Activated naive CD4-positive, alpha-beta T cell treated with Interleukin-2 at 50 U/mL for 16 hours (primary cell): ENCODE results near the gene KRTAP10-1.

Experiments
- DNase-seq: peaks from one replicate; pipeline ENCODE4 v3.0.0-alpha.2; 2020

The KRTAP10-1 gene

DNA sequence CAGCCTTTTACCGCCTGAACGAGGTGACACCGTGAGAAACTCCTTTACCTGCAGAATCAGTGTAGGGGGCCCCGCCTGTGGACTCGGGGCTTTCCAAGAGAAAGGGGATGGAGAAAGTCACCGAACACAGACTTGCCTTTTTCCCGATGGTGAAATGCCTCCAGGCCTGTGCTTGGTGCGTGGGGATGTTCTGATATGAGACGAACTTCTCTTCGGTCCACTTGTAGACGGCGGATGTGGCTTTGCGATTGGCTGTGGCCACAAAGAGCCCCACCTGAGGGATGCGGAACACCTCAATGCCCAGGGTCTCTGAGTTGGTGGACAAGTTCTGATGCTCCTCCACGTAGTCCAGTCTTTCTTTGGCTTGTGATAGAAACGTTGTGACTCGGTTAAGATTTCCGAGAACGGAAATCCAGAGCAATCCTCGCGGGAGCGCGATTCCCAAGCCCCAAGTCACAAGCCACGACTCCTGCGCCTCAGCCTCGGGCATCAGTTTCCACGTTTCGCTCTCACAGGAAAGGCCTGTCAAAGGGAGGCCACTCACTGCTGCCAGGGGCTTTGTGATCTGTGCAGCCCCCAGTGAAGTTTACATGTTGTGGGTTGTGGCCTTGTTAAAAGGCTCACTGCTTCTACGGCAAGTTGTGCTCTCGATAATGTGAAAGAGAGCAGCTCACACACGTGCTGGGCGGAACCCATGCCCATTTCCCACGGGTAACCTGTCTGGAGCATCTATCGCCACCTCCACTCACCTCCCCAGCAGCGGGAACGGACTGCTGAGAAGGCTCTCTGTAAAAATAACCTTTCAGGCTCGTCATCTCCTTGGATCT, 12.6 kb downstream of the KRTAP10-1 start:
- no peak for DNase-seq

DNA sequence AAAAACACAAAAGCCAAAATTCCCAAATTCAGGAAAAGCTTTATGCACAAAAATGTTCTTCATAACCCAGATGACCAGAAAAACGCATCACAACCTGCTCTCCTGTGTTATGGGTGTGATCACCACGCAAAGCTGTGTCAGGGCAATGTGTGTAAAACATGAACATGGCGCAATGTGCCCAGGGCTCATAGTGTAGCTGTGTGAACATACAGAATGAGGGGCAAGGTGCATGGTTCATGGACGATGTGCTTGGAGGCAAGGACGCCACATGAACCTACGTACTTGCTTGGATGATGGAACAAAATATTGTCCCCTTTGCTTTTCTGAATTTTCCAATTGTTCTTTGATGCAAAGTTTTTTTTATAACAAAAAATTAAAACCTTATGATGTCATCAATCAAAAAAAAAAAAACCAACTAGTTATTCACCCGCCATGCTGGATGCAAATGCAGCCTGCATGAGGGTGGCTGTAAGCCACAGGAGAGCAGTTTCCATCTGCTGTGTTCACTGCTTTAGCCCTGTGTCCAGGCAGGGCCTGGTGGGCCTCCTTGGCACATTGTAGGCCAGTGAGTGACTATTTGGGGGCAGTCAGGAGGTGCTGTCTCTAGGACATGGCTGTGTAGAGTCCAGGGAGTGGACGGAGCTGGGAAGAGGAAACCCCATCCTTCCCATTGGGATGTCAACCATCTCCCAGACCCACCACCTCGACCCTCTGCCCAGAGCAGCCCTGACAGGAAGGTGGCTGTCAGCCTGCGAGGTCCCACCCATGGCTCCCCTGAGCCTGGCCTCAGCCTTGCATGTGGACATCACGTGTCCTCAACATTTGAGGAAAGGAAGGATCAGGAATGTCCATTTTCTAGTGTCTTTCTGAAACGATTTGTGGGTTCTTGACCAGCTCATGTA, 13.6 kb downstream of the KRTAP10-1 start:
- no peak for DNase-seq

DNA sequence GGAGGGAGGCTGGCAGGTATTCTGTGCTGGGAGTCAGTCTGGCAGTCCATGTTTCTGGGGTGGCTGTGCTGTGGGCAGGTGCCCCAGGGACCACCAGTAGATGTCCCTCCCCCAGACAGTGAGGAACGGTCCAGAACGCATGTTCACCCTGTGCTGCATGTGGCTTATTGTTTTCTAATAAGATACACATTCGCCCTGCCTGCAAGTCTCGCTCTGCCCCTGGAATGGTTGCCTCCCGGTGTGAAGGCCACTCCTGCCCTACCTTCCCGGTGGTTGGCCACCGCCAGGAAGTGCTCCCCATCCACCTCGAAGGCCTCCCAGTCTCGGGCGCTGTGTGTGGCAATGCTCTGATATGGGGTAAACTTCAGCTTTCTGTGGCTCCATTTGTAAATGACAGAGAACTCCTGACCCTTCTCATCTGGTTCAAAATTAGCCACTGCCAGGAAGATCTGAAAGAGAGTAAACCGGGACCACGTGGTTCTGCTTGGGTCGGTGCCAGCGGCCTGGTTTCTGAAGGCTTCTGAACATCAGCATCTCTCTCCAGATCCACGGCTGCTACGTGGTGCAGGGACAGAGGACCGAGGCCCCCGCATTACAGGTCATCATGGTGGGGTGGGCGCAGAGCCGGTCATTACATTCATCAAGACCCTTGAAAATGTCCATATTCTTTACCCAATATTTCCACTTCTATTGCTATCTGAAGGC, 14.5 kb downstream of the KRTAP10-1 start:
- no peak for DNase-seq

- no peak for DNase-seq
These were observed 15.3 kb downstream of the KRTAP10-1 start for GRCh38 chr21:44524414-44525371.

- DNase-seq = no peak
These were observed 16.2 kb downstream of the KRTAP10-1 start for GRCh38 chr21:44523567-44524413.

GRCh38 chr21:44522753-44523204, 17.2 kb downstream of the KRTAP10-1 start:
- peak; percentile 0 for DNase-seq

GRCh38 chr21:44521928-44522752, 17.9 kb downstream of the KRTAP10-1 start:
- no peak for DNase-seq

DNA sequence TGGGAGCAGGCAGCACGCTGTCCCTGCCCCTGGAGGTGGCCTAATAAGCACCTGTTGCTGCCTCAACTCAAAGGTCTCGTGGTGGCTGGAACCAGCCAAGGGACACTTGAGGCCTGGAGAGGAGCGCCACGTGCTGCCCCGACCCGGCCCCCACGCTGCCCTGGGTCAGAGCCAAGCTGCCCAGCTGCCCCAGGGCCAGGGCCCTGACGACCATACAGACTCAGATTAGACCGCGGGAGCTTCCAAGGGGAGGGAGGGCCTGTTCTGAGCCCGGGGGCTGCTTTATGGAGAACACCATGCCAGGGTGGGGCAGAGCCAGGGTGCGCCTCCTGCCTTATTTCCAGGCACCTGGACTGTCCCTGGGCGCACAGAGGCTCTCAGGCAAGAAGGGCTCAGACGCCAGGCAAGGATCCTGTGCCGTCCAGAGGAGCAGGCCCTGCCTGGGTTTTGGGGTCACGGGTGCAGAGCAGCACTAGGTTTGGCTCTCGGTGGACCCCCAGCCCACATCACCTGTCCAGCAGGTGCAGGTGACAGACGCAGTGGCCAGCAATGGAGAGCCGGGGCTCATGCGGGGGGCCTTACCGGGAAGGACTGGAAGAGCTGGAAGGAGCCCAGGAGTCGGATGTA, 18.6 kb downstream of the KRTAP10-1 start:
- DNase-seq = no peak

DNA sequence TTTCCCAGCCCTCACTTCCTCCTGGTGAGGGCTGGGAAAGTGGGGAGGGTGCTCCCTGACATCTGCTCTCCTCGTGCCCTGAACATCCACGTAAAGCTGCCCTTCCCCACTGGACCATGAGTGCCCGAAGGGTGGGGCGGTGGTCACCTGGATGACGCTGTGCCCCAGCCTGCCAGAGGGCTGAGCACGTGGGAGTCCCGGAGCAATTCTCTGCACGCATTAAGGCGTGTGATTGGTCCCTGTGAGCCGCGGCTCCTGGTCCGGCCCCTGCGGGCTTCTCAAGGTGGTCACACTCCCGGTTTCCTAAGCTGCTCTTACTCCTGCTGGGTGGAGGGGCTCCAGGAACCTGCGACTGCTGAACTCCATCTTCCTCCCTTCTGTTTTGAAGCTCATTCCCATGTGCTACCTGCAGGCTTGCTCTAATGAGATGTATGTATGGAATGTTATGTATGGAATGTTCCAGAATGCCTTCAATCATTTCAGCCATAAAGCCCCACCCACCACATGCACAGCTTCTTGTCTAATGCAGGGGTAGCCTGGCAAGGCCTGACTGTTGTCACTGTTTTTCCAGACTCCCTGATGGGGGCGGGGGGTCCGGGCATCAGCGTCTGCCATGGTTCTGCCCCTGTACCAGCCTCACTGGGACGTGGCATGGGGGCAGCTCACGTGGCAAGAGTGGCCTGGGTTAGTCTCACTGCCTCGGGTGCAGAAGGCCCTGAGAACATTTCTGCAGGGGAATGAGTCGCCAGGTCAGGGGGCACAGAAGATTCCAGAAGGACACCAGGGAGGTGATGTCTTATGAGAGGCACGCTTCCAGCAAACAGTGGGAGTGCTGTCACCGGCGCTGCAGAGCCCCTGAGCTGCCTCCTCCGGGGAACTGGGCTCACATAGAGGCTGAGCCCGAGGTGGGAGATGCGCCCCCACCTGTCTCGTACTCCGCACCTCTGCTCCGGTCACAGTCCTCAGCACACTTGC, 19.4 kb downstream of the KRTAP10-1 start:
- no peak for DNase-seq

- no peak for DNase-seq
These were observed 20.4 kb downstream of the KRTAP10-1 start for GRCh38 chr21:44519346-44520325.

- DNase-seq = no peak
These were observed 21.3 kb downstream of the KRTAP10-1 start for GRCh38 chr21:44518686-44519085.

DNA sequence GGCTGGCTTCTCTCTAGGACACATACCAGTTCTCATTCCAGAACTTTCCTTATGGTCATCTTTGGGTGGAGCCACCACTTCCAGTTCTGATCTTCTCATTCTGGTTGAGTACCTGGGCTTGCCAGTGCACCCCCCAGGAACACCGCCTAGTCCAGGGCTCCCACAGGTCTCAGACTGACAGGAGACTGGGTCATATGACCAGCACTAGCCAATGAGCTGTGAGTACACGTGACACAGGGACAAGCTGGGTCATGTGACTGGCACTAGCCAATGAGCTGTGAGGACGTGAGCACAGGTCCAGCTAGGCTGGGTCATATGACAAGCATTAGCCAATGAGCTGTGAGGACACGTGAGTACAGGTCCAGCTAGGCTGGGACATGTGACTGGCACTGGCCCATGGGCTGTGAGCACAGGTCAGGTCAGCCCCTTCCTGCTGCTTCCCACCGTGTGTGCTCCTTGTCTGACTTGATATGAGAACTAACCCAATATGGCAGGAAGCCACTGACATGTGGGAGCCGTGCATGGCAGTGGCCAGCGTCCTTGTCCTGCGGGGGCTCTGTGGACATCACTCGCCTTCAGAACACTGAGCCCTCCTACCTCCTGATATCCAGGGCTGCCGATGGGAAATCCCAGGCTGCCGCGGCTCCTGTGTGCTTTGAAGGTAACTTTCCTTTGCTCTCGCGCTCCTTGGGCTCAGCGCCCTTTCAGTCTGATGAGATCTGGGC, 22.7 kb downstream of the KRTAP10-1 start:
- no peak for DNase-seq

- DNase-seq = no peak
These were observed 23.2 kb downstream of the KRTAP10-1 start for GRCh38 chr21:44516828-44517174.

- DNase-seq = no peak
These were observed 23.7 kb downstream of the KRTAP10-1 start for GRCh38 chr21:44516342-44516741.

DNA sequence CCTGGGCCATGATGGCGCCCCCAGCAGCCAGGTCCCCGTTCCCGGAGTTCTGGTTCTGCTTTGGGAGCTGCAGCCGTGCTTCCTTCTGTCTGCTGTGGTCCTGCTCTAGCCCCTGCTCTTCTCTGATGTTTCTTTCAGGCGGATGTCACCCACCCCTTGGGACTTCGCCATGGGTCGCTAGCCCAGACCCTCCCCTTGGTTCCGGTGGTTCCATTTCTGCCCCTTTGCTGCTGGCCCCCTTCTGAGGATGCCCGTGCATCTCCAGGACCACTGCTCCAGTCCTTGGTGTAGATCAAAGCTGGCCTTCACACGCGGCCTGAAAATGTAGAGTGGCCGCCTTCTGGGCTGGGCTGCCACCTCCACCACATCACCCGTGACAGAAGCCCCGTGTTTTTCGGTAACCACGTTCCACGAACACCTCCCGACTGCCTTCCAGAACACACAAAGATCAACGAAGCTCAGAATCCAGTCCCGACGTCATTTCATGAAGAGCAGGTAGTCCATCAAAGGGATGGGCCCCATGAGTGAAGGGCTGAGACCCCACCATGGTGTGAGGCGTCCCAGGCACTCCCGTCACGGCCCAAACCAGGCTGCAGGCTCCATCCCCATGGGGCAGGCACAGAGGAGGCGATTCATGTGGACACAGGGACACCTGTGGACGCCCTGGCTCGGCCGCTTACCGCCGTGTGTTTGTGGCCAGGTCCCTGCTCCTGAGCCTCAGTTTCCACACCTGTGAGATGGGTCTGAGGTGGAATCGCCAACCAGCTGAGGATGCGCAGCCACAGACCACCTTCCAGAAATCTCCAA, 24.4 kb downstream of the KRTAP10-1 start:
- no peak for DNase-seq
